ENCODE data around the gene GJD2. TPM values are rescaled to one million over a fixed set of nuclear protein-coding genes. Genes with fewer than 3 reads are reported as not detected.

Gene GJD2
- total and polyA plus RNA-seq, 4 donors: 0.13 TPM; not detected in 3

DNA sequence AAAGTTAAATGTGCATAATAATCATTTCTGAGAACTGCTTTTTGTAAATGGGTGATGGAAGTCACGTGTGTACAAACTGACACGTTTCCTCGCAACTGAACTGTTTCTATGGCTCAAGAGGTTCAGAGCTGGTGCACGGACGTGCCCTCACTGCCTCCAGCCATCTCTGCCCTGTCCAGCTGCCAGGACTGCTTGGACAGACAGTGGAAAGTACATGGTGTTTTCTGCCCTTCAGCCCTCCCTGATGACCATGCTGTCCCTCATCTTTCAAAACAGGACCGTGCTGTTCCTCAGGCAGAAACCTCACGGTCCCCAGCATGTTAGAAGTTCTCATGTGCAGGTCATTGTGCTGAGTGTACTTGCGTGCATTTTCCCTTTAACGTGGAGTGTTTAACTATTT is 38.7 kb downstream of the GJD2 start:
- intact Hi-C loops (cut with DNase I): no loop called here
- H3K4me1 ChIP-seq (ENCODE audit: control insufficient read depth in 1 of 2, insufficient read depth in 2 of 2, low read length in 2 of 2): peaks cover 0 to 7% of the 10 kb centered on the region in 2 donors
- H3K27ac ChIP-seq (ENCODE audit: low read depth in 1 of 2, low read length in 2 of 2): no peak overlapping the region
- no peak for ATAC-seq (ENCODE audit: low FRiP score)
- H3K36me3 ChIP-seq (ENCODE audit: control insufficient read depth in 1 of 2, insufficient read depth in 2 of 2, low read length in 1 of 2): no peaks in the 10 kb centered on the region
- no peak for DNase-seq
- peaks cover 1% of the 10 kb centered on the region for H3K9me3 ChIP-seq (ENCODE audit: control insufficient read depth, low read length)
- whole genome bisulfite sequencing, 2 donors: 70 to 80% methylated on average over 9 of the region's 9 CpGs
- no peaks in the 10 kb centered on the region for H3K27me3 ChIP-seq (ENCODE audit: control insufficient read depth in 1 of 2, insufficient read depth in 2 of 2, low read length in 1 of 2)
- H3K4me3 ChIP-seq (ENCODE audit: low read length in 2 of 2): no peak overlapping the region

- intact Hi-C loops (cut with DNase I): no loop called here
- Histone ChIP-seq H3K4me3 (ENCODE audit: low read length in 2 of 2) (no peak overlapping the region), H3K36me3 (ENCODE audit: control insufficient read depth in 1 of 2, insufficient read depth in 2 of 2, low read length in 1 of 2) (no peaks in the 10 kb centered on the region), H3K4me1 (ENCODE audit: control insufficient read depth in 1 of 2, insufficient read depth in 2 of 2, low read length in 2 of 2) (peaks cover 2 to 5% of the 10 kb centered on the region in 2 donors), H3K27ac (ENCODE audit: low read depth in 1 of 2, low read length in 2 of 2) (no peak overlapping the region), H3K27me3 (ENCODE audit: control insufficient read depth in 1 of 2, insufficient read depth in 2 of 2, low read length in 1 of 2) (no peaks in the 10 kb centered on the region), H3K9me3 (ENCODE audit: control insufficient read depth, low read length) (peaks cover 1% of the 10 kb centered on the region)
- ATAC-seq (ENCODE audit: low FRiP score) (no peak), DNase-seq (no peak)
- WGBS, 2 donors: 76 to 78% methylated on average over 5 of the region's 5 CpGs
Observed at GRCh38 chr15:34714476-34715121, 40.2 kb downstream of the GJD2 start.

GRCh38 chr15:34713635-34714034 is 41.2 kb downstream of the GJD2 start:
- Histone ChIP-seq H3K27ac (ENCODE audit: low read depth in 1 of 2, low read length in 2 of 2) (no peak overlapping the region), H3K4me1 (ENCODE audit: control insufficient read depth in 1 of 2, insufficient read depth in 2 of 2, low read length in 2 of 2) (peaks cover 6% of the 10 kb centered on the region in 2 donors), H3K4me3 (ENCODE audit: low read length in 2 of 2) (no peak overlapping the region), H3K27me3 (ENCODE audit: control insufficient read depth in 1 of 2, insufficient read depth in 2 of 2, low read length in 1 of 2) (no peaks in the 10 kb centered on the region), H3K36me3 (ENCODE audit: control insufficient read depth in 1 of 2, insufficient read depth in 2 of 2, low read length in 1 of 2) (no peaks in the 10 kb centered on the region), H3K9me3 (ENCODE audit: control insufficient read depth, low read length) (peaks cover 1% of the 10 kb centered on the region)
- intact Hi-C loops (cut with DNase I): no loop called here
- ATAC-seq (ENCODE audit: low FRiP score) (no peak), DNase-seq (no peak)
- WGBS, 2 donors: 95 to 100% methylated on average over 1 of the region's 1 CpG

DNA sequence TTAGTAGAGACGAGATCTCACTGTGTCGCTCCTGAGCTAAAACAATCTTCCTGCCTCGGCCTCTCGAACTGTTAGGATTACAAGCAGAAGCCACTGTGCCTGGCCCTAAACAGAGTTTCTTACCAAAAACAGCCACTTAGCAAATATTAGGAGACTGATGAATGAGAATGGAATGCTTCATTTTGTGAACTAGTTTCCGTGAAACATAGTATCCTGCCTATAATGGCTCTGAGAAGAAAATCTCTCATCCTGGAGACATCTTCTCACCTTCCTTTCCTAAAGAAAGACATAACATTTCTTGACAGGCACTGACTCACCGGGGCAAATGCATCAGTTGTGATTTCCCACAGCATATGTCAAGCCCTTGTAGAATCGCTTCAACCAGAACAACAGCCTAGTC is 44.9 kb downstream of the GJD2 start:
- intact Hi-C loops (cut with DNase I): loop anchor here (2.0 to 5.0 kb wide), 2 partner anchors 82 to 211 kb away; no protein-coding TSS in a partner anchor
- no peak for DNase-seq
- ATAC-seq (ENCODE audit: low FRiP score): no peak
- 31 to 33% methylated on average over 7 of the region's 7 CpGs for WGBS, 2 donors
- Histone ChIP-seq H3K36me3 (ENCODE audit: control insufficient read depth in 1 of 2, insufficient read depth in 2 of 2, low read length in 1 of 2) (no peaks in the 10 kb centered on the region), H3K4me3 (ENCODE audit: low read length in 2 of 2) (no peak overlapping the region), H3K9me3 (ENCODE audit: control insufficient read depth, low read length) (peaks cover 1% of the 10 kb centered on the region), H3K27ac (ENCODE audit: low read depth in 1 of 2, low read length in 2 of 2) (no peak overlapping the region), H3K4me1 (ENCODE audit: control insufficient read depth in 1 of 2, insufficient read depth in 2 of 2, low read length in 2 of 2) (peaks cover 6% of the 10 kb centered on the region in 2 donors), H3K27me3 (ENCODE audit: control insufficient read depth in 1 of 2, insufficient read depth in 2 of 2, low read length in 1 of 2) (no peaks in the 10 kb centered on the region)

- Histone ChIP-seq H3K4me1 (ENCODE audit: control insufficient read depth in 1 of 2, insufficient read depth in 2 of 2, low read length in 2 of 2) (peaks cover 6% of the 10 kb centered on the region in 2 donors), H3K36me3 (ENCODE audit: control insufficient read depth in 1 of 2, insufficient read depth in 2 of 2, low read length in 1 of 2) (no peaks in the 10 kb centered on the region), H3K9me3 (ENCODE audit: control insufficient read depth, low read length) (no peaks in the 10 kb centered on the region), H3K27me3 (ENCODE audit: control insufficient read depth in 1 of 2, insufficient read depth in 2 of 2, low read length in 1 of 2) (no peaks in the 10 kb centered on the region), H3K27ac (ENCODE audit: low read depth in 1 of 2, low read length in 2 of 2) (no peak overlapping the region), H3K4me3 (ENCODE audit: low read length in 2 of 2) (no peak overlapping the region)
- 44 to 45% methylated on average over 5 of the region's 5 CpGs for WGBS, 2 donors
- intact Hi-C loops (cut with DNase I): loop anchor here (1.0 to 5.0 kb wide), 3 partner anchors 84 to 212 kb away; no protein-coding TSS in a partner anchor
- peak; percentile 57 for ATAC-seq (ENCODE audit: low FRiP score)
- DNase-seq: no peak
Observed at GRCh38 chr15:34708422-34708821, 46.4 kb downstream of the GJD2 start.

DNA sequence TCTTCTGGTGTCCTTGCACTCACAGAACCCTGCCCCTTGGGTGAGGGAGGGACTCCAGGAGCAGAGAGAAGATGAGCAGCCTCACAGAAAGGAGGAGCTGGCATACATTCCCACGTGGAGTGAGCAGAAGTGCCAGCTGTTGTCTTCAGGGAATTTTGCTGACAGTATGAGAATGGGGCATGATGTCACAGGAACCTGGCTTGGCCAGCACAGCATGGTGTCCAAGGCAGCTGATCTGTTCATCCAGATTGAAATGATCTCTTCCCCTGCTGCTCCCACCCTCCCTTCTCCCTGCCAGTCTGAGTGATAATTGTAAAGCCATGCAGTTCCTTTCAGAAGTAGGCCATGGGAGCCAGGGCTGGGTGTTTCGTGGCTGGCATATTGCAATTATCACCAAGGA is 53.3 kb downstream of the GJD2 start:
- no peaks in the 10 kb centered on the region for H3K4me1 ChIP-seq (ENCODE audit: control insufficient read depth in 1 of 2, insufficient read depth in 2 of 2, low read length in 2 of 2)
- no peak overlapping the region for H3K4me3 ChIP-seq (ENCODE audit: low read length in 2 of 2)
- H3K27me3 ChIP-seq (ENCODE audit: control insufficient read depth in 1 of 2, insufficient read depth in 2 of 2, low read length in 1 of 2): no peaks in the 10 kb centered on the region
- intact Hi-C loops (cut with DNase I): no loop called here
- DNase-seq: no peak
- H3K9me3 ChIP-seq (ENCODE audit: control insufficient read depth, low read length): no peaks in the 10 kb centered on the region
- H3K36me3 ChIP-seq (ENCODE audit: control insufficient read depth in 1 of 2, insufficient read depth in 2 of 2, low read length in 1 of 2): no peaks in the 10 kb centered on the region
- ATAC-seq (ENCODE audit: low FRiP score): no peak
- no peak overlapping the region for H3K27ac ChIP-seq (ENCODE audit: low read depth in 1 of 2, low read length in 2 of 2)
- 39 to 41% methylated on average over 2 of the region's 2 CpGs for WGBS, 2 donors

Other genes starting within 250 kb of the GJD2 start
- 100 to 1,000 TPM in 1 of 2 donors, 10 to 100 TPM in 1; 93.4 to 127 TPM for gene GOLGA8B, start 171.3 kb downstream of the GJD2 start, total RNA-seq
- 100 to 1,000 TPM in 1 of 2 donors, 1 to 10 TPM in 1; 5.8 to 123 TPM for gene GOLGA8B, start 171.3 kb downstream of the GJD2 start, polyA plus RNA-seq
- gene ACTC1, start 40.6 kb upstream of the GJD2 start, total RNA-seq: 1,000 to 10,000 TPM in 1 of 2 donors, 100 to 1,000 TPM in 1; 107 to 2,067 TPM
- gene ACTC1, start 40.6 kb upstream of the GJD2 start, polyA plus RNA-seq: 10 to 100 TPM; 28.6 to 35.8 TPM
- gene AQR, start 214.7 kb upstream of the GJD2 start, total RNA-seq: 10 to 100 TPM; 27.2 to 28.9 TPM
- gene AQR, start 214.7 kb upstream of the GJD2 start, polyA plus RNA-seq: 10 to 100 TPM in 1 of 2 donors, 1 to 10 TPM in 1; 3.8 to 12.5 TPM
- gene ZNF770, start 233.3 kb upstream of the GJD2 start, total RNA-seq: 10 to 100 TPM; 25.5 to 25.8 TPM
- gene ZNF770, start 233.3 kb upstream of the GJD2 start, polyA plus RNA-seq: 1 to 10 TPM; 7.4 to 8.3 TPM